ENCODE data around the gene PTPRR.

PTPRR gene

DNA sequence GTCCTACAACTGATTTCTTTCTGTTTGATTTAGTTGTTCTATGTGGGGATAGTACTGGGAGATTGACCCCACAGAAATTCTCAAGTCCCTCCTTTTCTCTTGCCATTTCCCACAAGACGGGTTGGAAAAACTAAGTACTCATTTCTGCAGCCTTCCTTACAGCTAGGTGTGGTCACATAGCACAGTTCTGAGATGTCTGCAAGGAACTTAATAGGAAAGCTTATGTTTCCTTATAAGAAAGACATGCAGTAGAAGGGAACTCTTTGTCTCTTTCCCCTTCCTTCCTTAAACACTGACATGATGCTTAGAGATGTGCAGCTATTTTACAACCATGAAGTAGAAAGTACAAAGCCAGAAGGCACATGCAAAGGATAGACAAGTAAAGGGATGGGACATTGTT lies 113.7 kb downstream of the PTPRR start:
- DNase-seq (ENCODE audit: extremely low read depth in 1 of 2, low read depth in 1 of 2), result no peak

- no peak for DNase-seq (ENCODE audit: extremely low read depth in 1 of 2, low read depth in 1 of 2)
Observed at GRCh38 chr12:70806043-70806442, 114.5 kb downstream of the PTPRR start.

GRCh38 chr12:70798016-70798783 lies 122.3 kb downstream of the PTPRR start:
- DNase-seq (ENCODE audit: extremely low read depth in 1 of 2, low read depth in 1 of 2), result no peak

GRCh38 chr12:70796989-70797388 lies 123.5 kb downstream of the PTPRR start:
- no peak for DNase-seq (ENCODE audit: extremely low read depth in 1 of 2, low read depth in 1 of 2)

DNA sequence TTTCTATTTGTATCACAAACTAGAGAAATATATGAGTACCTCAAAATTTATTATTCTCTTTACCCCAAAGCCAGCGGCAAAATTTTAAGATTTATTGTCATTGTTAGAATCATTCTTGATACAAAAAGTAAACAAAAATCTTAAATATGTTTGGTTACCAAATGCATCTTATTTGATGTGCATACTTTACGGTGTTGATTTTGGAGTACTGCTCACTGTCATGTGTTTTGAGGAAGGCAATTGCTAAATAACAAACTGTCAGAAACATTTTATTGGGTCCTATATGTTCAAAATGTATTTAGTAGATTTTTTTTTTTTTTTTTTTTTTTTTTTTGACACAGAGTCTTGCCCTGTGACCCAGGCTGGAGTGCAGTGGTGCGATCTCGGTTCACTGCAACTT lies 124.9 kb downstream of the PTPRR start:
- no peak for DNase-seq (ENCODE audit: extremely low read depth in 1 of 2, low read depth in 1 of 2)

DNA sequence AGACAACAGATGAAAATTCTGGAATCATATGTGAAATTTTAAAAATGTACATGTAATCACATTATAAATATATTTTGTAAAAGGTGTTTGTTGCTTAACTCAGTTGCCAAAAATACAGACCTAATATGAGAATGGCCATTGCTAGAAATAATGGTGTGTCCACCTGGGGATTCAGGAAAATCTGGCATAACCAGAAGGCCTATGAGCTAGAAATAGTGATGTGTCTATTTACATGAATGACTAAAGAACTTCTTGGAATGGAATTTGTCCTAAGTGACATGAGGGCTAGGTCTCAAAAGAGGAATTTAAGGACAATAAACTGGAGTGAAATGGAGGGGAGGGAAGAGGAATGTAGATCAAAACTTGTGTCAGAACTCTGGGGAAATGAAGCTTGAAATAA lies 126.4 kb downstream of the PTPRR start:
- no peak for DNase-seq (ENCODE audit: extremely low read depth in 1 of 2, low read depth in 1 of 2)

- no peak for DNase-seq (ENCODE audit: extremely low read depth in 1 of 2, low read depth in 1 of 2)
Observed at GRCh38 chr12:70788774-70789173, 131.8 kb downstream of the PTPRR start.

- DNase-seq (ENCODE audit: extremely low read depth in 1 of 2, low read depth in 1 of 2), result no peak
Observed at GRCh38 chr12:70787612-70788011, 132.9 kb downstream of the PTPRR start.

GRCh38 chr12:70785896-70786295 lies 134.6 kb downstream of the PTPRR start:
- no peak for DNase-seq (ENCODE audit: extremely low read depth in 1 of 2, low read depth in 1 of 2)

GRCh38 chr12:70784042-70784668 lies 136.4 kb downstream of the PTPRR start:
- DNase-seq (ENCODE audit: extremely low read depth in 1 of 2, low read depth in 1 of 2), result no peak

GRCh38 chr12:70783455-70783854 lies 137.1 kb downstream of the PTPRR start:
- DNase-seq (ENCODE audit: extremely low read depth in 1 of 2, low read depth in 1 of 2), result no peak

DNA sequence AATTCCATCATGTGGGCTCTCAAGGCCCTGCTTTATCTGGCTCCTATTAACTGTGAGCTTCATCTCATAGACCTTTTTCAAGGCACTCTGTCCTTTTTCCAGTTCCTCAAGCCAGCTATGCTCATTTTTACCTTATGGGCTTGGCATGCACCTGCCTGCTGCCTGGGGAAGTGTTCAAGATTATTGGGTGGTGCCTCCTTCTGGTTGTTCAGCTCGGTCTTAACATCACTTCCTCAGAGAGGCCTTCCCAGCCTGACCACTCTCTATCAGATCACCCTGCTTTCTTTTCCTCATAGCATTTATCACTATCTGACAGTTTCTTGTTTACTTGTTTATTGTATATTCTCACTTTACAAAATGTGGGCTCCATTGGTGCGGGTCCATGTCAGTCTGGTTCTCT lies 141.3 kb downstream of the PTPRR start:
- no peak for DNase-seq (ENCODE audit: extremely low read depth in 1 of 2, low read depth in 1 of 2)

DNA sequence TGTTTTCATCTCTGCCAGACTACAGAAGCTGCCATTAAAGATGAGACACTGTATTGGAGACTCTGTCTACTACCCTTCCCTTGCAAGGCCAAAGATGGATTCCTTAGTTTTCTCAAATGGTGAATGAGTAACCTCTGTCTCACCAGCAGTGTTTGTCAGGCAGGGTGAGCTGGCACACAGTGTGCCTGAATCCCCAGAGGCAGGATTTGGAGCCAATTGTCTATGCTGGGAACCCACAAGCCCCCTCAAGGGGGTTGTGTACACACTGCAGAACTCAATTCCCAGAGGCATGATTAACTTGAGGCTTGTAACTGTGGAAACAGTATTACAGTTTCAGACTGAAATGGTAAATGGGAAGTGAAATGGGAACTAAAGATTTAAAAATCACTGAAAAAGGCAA lies 146.5 kb downstream of the PTPRR start:
- no peak for DNase-seq (ENCODE audit: extremely low read depth in 1 of 2, low read depth in 1 of 2)

DNA sequence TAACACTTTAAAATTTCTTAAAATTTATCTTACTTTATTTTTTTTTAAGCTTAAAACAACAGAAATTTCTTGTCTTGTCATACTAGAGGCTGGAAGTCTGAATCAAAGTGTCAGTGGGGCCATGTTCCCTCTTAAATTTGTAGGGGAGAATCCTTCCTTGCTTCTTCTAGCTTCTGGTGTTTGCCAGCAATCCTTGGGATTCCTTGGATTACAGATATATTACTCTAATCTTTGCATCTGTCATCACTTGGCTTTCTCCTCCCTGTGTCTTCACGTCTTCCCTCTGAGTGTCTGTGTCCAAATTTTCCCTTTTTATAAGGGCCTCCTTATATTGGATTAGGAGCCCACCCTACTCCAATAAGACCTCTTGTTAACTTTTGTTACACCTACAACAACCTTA lies 147.7 kb downstream of the PTPRR start:
- DNase-seq (ENCODE audit: extremely low read depth in 1 of 2, low read depth in 1 of 2), result no peak

GRCh38 chr12:70771581-70771980 lies 149.0 kb downstream of the PTPRR start:
- no peak for DNase-seq (ENCODE audit: extremely low read depth in 1 of 2, low read depth in 1 of 2)

- DNase-seq (ENCODE audit: extremely low read depth in 1 of 2, low read depth in 1 of 2), result no peak
Observed at GRCh38 chr12:70763666-70764065, 156.9 kb downstream of the PTPRR start.

- DNase-seq (ENCODE audit: extremely low read depth in 1 of 2, low read depth in 1 of 2), result no peak
Observed at GRCh38 chr12:70762000-70762399, 158.5 kb downstream of the PTPRR start.

GRCh38 chr12:70759161-70759918 lies 161.2 kb downstream of the PTPRR start:
- DNase-seq (ENCODE audit: extremely low read depth in 1 of 2, low read depth in 1 of 2), result no peak

- DNase-seq (ENCODE audit: extremely low read depth in 1 of 2, low read depth in 1 of 2), result no peak
Observed at GRCh38 chr12:70758494-70758845, 162.1 kb downstream of the PTPRR start.

DNA sequence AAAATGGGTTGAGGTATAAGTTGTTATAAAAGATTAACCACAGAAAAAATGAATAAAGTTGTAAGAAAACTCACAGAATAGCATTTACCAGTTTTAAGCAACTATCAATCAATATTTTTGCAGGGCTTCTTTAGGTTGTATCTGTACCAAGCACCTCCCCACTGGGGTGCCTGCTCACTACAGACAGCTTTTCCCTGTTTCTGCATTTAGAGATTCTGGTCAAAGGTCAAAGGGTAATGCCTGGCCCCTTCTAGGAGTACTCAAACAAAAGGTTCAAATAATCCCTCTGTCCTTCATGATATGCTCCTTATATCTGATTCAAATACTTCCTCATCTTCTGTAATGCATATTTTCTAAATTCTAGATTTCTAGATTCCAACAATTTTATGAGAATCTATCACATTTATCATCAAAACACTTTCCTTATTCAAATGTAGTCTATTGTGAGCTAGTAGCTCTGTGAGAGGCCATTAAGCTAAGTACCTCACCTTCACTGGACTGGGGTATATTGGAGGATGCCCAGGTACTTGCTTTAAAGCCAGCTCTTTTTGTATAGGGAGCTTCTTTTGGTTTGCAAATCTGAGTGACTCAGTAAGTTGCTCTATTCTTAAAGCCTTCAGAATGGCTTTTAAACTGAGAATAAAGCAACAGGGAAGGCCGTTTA lies 162.6 kb downstream of the PTPRR start:
- DNase-seq (ENCODE audit: extremely low read depth in 1 of 2, low read depth in 1 of 2), result no peak

GRCh38 chr12:70756791-70757190 lies 163.7 kb downstream of the PTPRR start:
- DNase-seq (ENCODE audit: extremely low read depth in 1 of 2, low read depth in 1 of 2), result no peak

DNA sequence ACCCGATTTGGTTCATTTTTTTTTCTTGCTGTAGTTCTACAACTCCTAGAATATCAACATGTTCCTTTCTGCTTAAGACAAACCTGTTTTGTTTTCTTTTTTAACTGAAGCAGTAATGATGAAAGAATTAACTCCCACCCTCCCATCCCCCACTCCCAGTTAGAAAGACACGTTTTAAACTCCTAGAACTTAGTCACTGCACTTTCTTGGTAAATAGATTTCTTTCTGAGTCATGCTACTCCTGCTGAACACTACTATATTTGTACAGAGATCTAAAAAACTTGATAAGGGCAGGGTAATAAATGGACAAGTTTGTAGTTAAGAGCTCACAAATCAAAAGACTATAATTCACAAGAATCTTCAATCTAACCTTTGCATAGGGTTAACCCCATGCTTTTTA lies 164.4 kb downstream of the PTPRR start:
- DNase-seq (ENCODE audit: extremely low read depth in 1 of 2, low read depth in 1 of 2), result no peak
